Transverse colon (tissue), 4 donors: ENCODE data around the gene PLCB1. TPM values are rescaled to one million over a fixed set of nuclear protein-coding genes. Genes with fewer than 3 reads are reported as not detected.
"Not testable (repeated sequence)": the region's sequence is repeated elsewhere in the genome, so short reads cannot be mapped to it uniquely, and the experiment has no call there.

Experiments
- DNase-seq: peaks from one replicate; pipeline ENCODE4 v3.0.0-alpha.2; 2019
- H3K27ac ChIP-seq, 4 donors: fragments of 200-600 bp; sonication (generic); 2 replicates each; pipeline ENCODE4 v1.5.1; 2016 to 2018; ENCODE audit warnings: inconsistent platforms in 4 of 4
- H3K27me3 ChIP-seq: fragments of 200-600 bp; sonication (generic); 2 replicates; pipeline ENCODE4 v1.5.1; 2017; ENCODE audit warnings: inconsistent platforms
- H3K36me3 ChIP-seq, 4 donors: fragments of 200-600 bp; sonication (generic); 2 replicates each; pipeline ENCODE4 v1.5.1; 2017 to 2019; ENCODE audit warnings: inconsistent platforms in 4 of 4
- H3K4me1 ChIP-seq, 4 donors: fragments of 200-600 bp; sonication (generic); 2 replicates each; pipeline ENCODE4 v1.5.1; 2017 to 2020; ENCODE audit warnings: inconsistent platforms in 4 of 4
- H3K4me3 ChIP-seq, 4 donors: fragments of 200-600 bp; sonication (generic); 1 replicate in 1 of 4; 2 replicates in 3 of 4; pipeline versions ENCODE4 v1.5.1 to v1.6.1; 2017 to 2019; ENCODE audit warnings: inconsistent platforms in 4 of 4
- H3K9me3 ChIP-seq, 2 donors: fragments of 200-600 bp; sonication (generic); 2 replicates each; pipeline ENCODE4 v1.5.1; 2017 to 2019; ENCODE audit warnings: inconsistent platforms in 2 of 2
- CTCF ChIP-seq, 5 experiments: fragments of 200-600 bp in 3 of 5; fragments of 450-650 bp in 2 of 5; sonication (generic) in 3 of 5; IDR thresholded peaks; 1 replicate in 2 of 5; 2 replicates in 3 of 5; pipeline ENCODE4 v1.5.1; 2016 to 2017; ENCODE audit warnings: antibody characterized with exemption in 5 of 5, inconsistent platforms in 3 of 5, mild to moderate bottlenecking in 2 of 5, moderate library complexity in 1 of 5
- EP300 ChIP-seq: sonication (generic); formaldehyde crosslinking; IDR thresholded peaks from one replicate; pipeline ENCODE4 v1.6.1; 2017; ENCODE audit warnings: antibody characterized with exemption, low read depth
- POLR2A ChIP-seq: fragments of 450-650 bp; IDR thresholded peaks from one replicate; pipeline ENCODE4 v1.6.1; 2016; ENCODE audit warnings: antibody characterized with exemption, mild to moderate bottlenecking, moderate library complexity
- POLR2AphosphoS5 ChIP-seq, 3 donors: sonication (generic); formaldehyde crosslinking; IDR thresholded peaks; one replicate each; pipeline ENCODE4 v1.6.1; 2016; ENCODE audit warnings: antibody characterized with exemption in 3 of 3
- WGBS, 2 donors: methylation state at CpG; one replicate each; pipeline ENCODE4 v1.1.5; 2018; ENCODE audit warnings: low coverage in 1 of 2; 5-methylcytosine and 5-hydroxymethylcytosine counted together
- in situ Hi-C, 4 donors: fragments of 200-750 bp; cut with MboI; loops; one replicate each; pipeline versions ENCODE4 v1.15.0 to v1.15.1; 2017; ENCODE audit warnings: low sequenced_read_pairs in 3 of 4, low pct_ligation_motif_present in 1 of 4, low pct_unique_long_range_greater_than_20kb in 1 of 4
- intact Hi-C: fragments of 100-400 bp; cut with DNase I; formaldehyde crosslinking; loops from one replicate; pipeline ENCODE4 v1.15.1; 2023; ENCODE audit warnings: low total_unique reads
- total RNA-seq, 4 donors: library from RNA; depleted of rRNA; stranded (reverse); fragments of >200 nt; gene quantifications; one replicate each; pipeline ENCODE4 v1.1.0, GENCODE V29; 2016

PLCB1 gene
- total RNA-seq, 4 donors from 2014 or later = 13.1 to 18.6 (median 15.8) TPM

GRCh38 chr20:8375898-8376297 is 243.8 kb downstream of the PLCB1 start:
- no peak overlapping the region for H3K4me3 ChIP-seq
- H3K4me1 ChIP-seq = no peaks in the 10 kb centered on the region
- H3K36me3 ChIP-seq = no peaks in the 10 kb centered on the region
- DNase-seq = no peak
- no peaks in the 10 kb centered on the region for H3K27me3 ChIP-seq
- no peak overlapping the region for H3K27ac ChIP-seq
- intact Hi-C loops (no loop called here), in situ Hi-C loops (loop anchor here in 3 of 4 donors (25.0 kb wide), 2 partner anchors 239 to 339 kb away; partner anchors contain the start of gene PLCB1 (in 2 of the 3))
- H3K9me3 ChIP-seq = no peaks in the 10 kb centered on the region
- TF ChIP-seq POLR2A = no peak
- no peak for TF ChIP-seq POLR2AphosphoS5 (IDR thresholded peaks at IDR 0.05)
- TF ChIP-seq EP300 = no peak
- TF ChIP-seq CTCF (IDR thresholded peaks at IDR 0.05) = no peak
- WGBS, 2 donors = 67 to 69% methylated on average over 2 of the region's 2 CpGs

- TF ChIP-seq EP300 = no peak
- TF ChIP-seq CTCF (IDR thresholded peaks at IDR 0.05) = no peak
- TF ChIP-seq POLR2AphosphoS5 (IDR thresholded peaks at IDR 0.05) = no peak
- no peak for TF ChIP-seq POLR2A
- Histone ChIP-seq H3K9me3 (no peaks in the 10 kb centered on the region), H3K4me3 (no peak overlapping the region), H3K27ac (no peak overlapping the region), H3K36me3 (no peaks in the 10 kb centered on the region), H3K27me3 (no peaks in the 10 kb centered on the region), H3K4me1 (no peaks in the 10 kb centered on the region)
- DNase-seq = no peak
- intact Hi-C loops (no loop called here), in situ Hi-C loops (loop anchor here in 3 of 4 donors (25.0 kb wide), 2 partner anchors 240 to 340 kb away; partner anchors contain the start of gene PLCB1 (in 2 of the 3))
- WGBS, 2 donors = 91 to 94% methylated on average over 3 of the region's 3 CpGs
Observed at GRCh38 chr20:8376940-8377339, 244.9 kb downstream of the PLCB1 start.

GRCh38 chr20:8379125-8379524 is 247.1 kb downstream of the PLCB1 start:
- H3K9me3 ChIP-seq, intact Hi-C loops, H3K27me3 ChIP-seq, DNase-seq, H3K4me1 ChIP-seq, H3K27ac ChIP-seq, H3K36me3 ChIP-seq, H3K4me3 ChIP-seq: not testable (repeated sequence)
- WGBS, 2 donors = 100% methylated on average over 1 of the region's 1 CpG; no CpG with 5 or more reads in 1 of the 2 donors
- in situ Hi-C loops = loop anchor here in 3 of 4 donors (25.0 kb wide), 2 partner anchors 242 to 342 kb away; partner anchors contain the start of gene PLCB1 (in 2 of the 3)

GRCh38 chr20:8385247-8385646 is 253.2 kb downstream of the PLCB1 start:
- Histone ChIP-seq H3K4me3 (no peak overlapping the region), H3K36me3 (no peaks in the 10 kb centered on the region), H3K27me3 (no peaks in the 10 kb centered on the region), H3K9me3 (no peaks in the 10 kb centered on the region), H3K4me1 (peaks cover 0 to 15% (median 0%) of the 10 kb centered on the region in 4 donors), H3K27ac (no peak overlapping the region)
- WGBS, 2 donors = 37% methylated on average over 2 of the region's 3 CpGs; no CpG with 5 or more reads in 1 of the 2 donors
- intact Hi-C loops = no loop called here
- in situ Hi-C loops = loop anchor here in 3 of 4 donors (10.0 to 25.0 kb wide), 3 partner anchors 248 to 348 kb away; partner anchors contain the start of gene PLCB1 (in 3 of the 3)
- DNase-seq = no peak
- TF ChIP-seq CTCF (IDR thresholded peaks at IDR 0.05) (no peak), POLR2A (no peak), EP300 (no peak), POLR2AphosphoS5 (IDR thresholded peaks at IDR 0.05) (no peak)

GRCh38 chr20:8386991-8387390 is 254.9 kb downstream of the PLCB1 start:
- no peak for DNase-seq
- no peaks in the 10 kb centered on the region for H3K36me3 ChIP-seq
- no peaks in the 10 kb centered on the region for H3K9me3 ChIP-seq
- no peak for TF ChIP-seq POLR2A
- no peak for TF ChIP-seq POLR2AphosphoS5 (IDR thresholded peaks at IDR 0.05)
- TF ChIP-seq EP300 = no peak
- peaks cover 0 to 15% (median 0%) of the 10 kb centered on the region in 4 donors for H3K4me1 ChIP-seq
- 38 to 53% methylated on average over 3 of the region's 3 CpGs for WGBS, 2 donors
- no peak overlapping the region for H3K27ac ChIP-seq
- no peaks in the 10 kb centered on the region for H3K27me3 ChIP-seq
- intact Hi-C loops = no loop called here
- no peak overlapping the region for H3K4me3 ChIP-seq
- in situ Hi-C loops = loop anchor here in 3 of 4 donors (10.0 to 25.0 kb wide), 3 partner anchors 250 to 350 kb away; partner anchors contain the start of gene PLCB1 (in 3 of the 3)
